OCI-LY1 (cell line): ENCODE measurements around the gene JPH2.

Source experiments
- EZH2 ChIP-seq: fragments of 200-600 bp; sonication (generic), shearing (Covaris generic); IDR thresholded peaks from 2 replicates; pipeline ENCODE4 v1.8.0; 2017; ENCODE audit warnings: borderline replicate concordance, mixed run types, mild to moderate bottlenecking, antibody characterized with exemption, low read length, moderate library complexity, mixed read lengths
- TF ChIP-seq, protein P1 (sequence below): fragments of 200-600 bp; sonication (generic), shearing (Covaris generic); IDR thresholded peaks from 2 replicates; pipeline ENCODE4 v1.5.1; 2017; ENCODE audit warnings: mild to moderate bottlenecking, antibody characterized with exemption, low read length, moderate library complexity, mixed read lengths

DNA sequence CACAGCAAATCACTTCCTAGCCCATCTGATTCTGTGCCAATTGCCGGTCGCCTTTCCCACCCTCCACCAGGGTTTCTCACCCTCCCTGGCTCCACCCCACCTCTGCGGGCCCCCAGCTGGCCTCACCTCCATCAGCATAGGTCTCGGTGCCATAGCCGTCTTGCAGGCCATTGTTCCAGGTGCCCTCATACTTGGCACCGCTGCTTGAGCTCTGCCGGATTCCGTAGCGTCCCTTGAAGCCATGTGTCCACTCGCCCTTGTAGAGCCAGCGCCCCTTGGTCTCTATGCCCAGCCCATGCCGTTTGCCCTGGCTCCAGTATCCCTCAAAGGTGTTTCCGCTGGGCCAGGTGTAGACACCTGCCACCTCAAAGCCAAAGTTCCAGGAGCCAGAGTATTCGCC lies 787 bp downstream of the JPH2 start:
- TF ChIP-seq, protein P1, sequence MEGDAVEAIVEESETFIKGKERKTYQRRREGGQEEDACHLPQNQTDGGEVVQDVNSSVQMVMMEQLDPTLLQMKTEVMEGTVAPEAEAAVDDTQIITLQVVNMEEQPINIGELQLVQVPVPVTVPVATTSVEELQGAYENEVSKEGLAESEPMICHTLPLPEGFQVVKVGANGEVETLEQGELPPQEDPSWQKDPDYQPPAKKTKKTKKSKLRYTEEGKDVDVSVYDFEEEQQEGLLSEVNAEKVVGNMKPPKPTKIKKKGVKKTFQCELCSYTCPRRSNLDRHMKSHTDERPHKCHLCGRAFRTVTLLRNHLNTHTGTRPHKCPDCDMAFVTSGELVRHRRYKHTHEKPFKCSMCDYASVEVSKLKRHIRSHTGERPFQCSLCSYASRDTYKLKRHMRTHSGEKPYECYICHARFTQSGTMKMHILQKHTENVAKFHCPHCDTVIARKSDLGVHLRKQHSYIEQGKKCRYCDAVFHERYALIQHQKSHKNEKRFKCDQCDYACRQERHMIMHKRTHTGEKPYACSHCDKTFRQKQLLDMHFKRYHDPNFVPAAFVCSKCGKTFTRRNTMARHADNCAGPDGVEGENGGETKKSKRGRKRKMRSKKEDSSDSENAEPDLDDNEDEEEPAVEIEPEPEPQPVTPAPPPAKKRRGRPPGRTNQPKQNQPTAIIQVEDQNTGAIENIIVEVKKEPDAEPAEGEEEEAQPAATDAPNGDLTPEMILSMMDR, result no peak
- no peak for TF ChIP-seq EZH2
